Osteocyte (in vitro differentiated cells): ENCODE data around the gene DLX4. TPM values are rescaled to one million over a fixed set of nuclear protein-coding genes. Genes with fewer than 3 reads are reported as not detected.

Experiments
- DNase-seq: peaks from one replicate; pipeline ENCODE4 v3.0.0; 2021; ENCODE audit warnings: mixed read lengths; ENCODE audit not compliant: unreplicated experiment; ENCODE audit errors: extremely low spot score
- H3K27ac Mint-ChIP-seq: one replicate; pipeline ENCODE4 v1.8.0; 2021; ENCODE audit warnings: mild to moderate bottlenecking, mixed read lengths; ENCODE audit not compliant: unreplicated experiment
- H3K27me3 Mint-ChIP-seq: one replicate; pipeline ENCODE4 v1.8.0; 2021; ENCODE audit warnings: mixed read lengths; ENCODE audit not compliant: unreplicated experiment
- H3K36me3 Mint-ChIP-seq: one replicate; pipeline ENCODE4 v1.8.0; 2021; ENCODE audit warnings: mixed read lengths; ENCODE audit not compliant: unreplicated experiment
- H3K4me1 Mint-ChIP-seq: one replicate; pipeline ENCODE4 v1.8.0; 2021; ENCODE audit warnings: mixed read lengths; ENCODE audit not compliant: unreplicated experiment
- H3K4me3 Mint-ChIP-seq: one replicate; pipeline ENCODE4 v1.8.0; 2021; ENCODE audit warnings: mild to moderate bottlenecking, moderate library complexity, mixed read lengths; ENCODE audit not compliant: unreplicated experiment
- H3K9me3 Mint-ChIP-seq: one replicate; pipeline ENCODE4 v1.8.0; 2021; ENCODE audit warnings: mixed read lengths; ENCODE audit not compliant: unreplicated experiment
- total RNA-seq: library from RNA; stranded (reverse); gene quantifications from 2 replicates; pipeline ENCODE4 v1.2.1, GENCODE V29; 2021
- TF ChIP-seq, protein P1 (sequence below): fragments of 200-600 bp; sonication (generic); IDR thresholded peaks from 2 replicates; pipeline ENCODE4 v1.5.0; 2021; ENCODE audit warnings: antibody characterized with exemption, mild to moderate bottlenecking, moderate library complexity

Gene DLX4
- total RNA-seq, 1 donor from 2014 or later: not detected

GRCh38 chr17:49925921-49926320 lies 43.1 kb upstream of the DLX4 start:
- DNase-seq: no peak
- TF ChIP-seq, protein P1, sequence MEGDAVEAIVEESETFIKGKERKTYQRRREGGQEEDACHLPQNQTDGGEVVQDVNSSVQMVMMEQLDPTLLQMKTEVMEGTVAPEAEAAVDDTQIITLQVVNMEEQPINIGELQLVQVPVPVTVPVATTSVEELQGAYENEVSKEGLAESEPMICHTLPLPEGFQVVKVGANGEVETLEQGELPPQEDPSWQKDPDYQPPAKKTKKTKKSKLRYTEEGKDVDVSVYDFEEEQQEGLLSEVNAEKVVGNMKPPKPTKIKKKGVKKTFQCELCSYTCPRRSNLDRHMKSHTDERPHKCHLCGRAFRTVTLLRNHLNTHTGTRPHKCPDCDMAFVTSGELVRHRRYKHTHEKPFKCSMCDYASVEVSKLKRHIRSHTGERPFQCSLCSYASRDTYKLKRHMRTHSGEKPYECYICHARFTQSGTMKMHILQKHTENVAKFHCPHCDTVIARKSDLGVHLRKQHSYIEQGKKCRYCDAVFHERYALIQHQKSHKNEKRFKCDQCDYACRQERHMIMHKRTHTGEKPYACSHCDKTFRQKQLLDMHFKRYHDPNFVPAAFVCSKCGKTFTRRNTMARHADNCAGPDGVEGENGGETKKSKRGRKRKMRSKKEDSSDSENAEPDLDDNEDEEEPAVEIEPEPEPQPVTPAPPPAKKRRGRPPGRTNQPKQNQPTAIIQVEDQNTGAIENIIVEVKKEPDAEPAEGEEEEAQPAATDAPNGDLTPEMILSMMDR: no peak
- peaks cover 51% of the 10 kb centered on the region for H3K27me3 Mint-ChIP-seq
- no peaks in the 10 kb centered on the region for H3K4me1 Mint-ChIP-seq
- H3K36me3 Mint-ChIP-seq: no peaks in the 10 kb centered on the region
- H3K27ac Mint-ChIP-seq: no peak overlapping the region
- H3K9me3 Mint-ChIP-seq: no peaks in the 10 kb centered on the region
- no peak overlapping the region for H3K4me3 Mint-ChIP-seq

- H3K27me3 Mint-ChIP-seq: peaks cover 48% of the 10 kb centered on the region
- TF ChIP-seq, protein P1: no peak
- H3K4me3 Mint-ChIP-seq: no peak overlapping the region
- no peaks in the 10 kb centered on the region for H3K4me1 Mint-ChIP-seq
- DNase-seq: no peak
- H3K36me3 Mint-ChIP-seq: no peaks in the 10 kb centered on the region
- no peak overlapping the region for H3K27ac Mint-ChIP-seq
- H3K9me3 Mint-ChIP-seq: no peaks in the 10 kb centered on the region
Measured at GRCh38 chr17:49926886-49927285, 42.1 kb upstream of the DLX4 start.

- H3K4me3 Mint-ChIP-seq: no peak overlapping the region
- no peak for DNase-seq
- no peaks in the 10 kb centered on the region for H3K4me1 Mint-ChIP-seq
- H3K36me3 Mint-ChIP-seq: no peaks in the 10 kb centered on the region
- no peak overlapping the region for H3K27ac Mint-ChIP-seq
- TF ChIP-seq, protein P1: no peak
- H3K27me3 Mint-ChIP-seq: peaks cover 45% of the 10 kb centered on the region
- H3K9me3 Mint-ChIP-seq: no peaks in the 10 kb centered on the region
Measured at GRCh38 chr17:49928126-49928800, 40.7 kb upstream of the DLX4 start.

- no peaks in the 10 kb centered on the region for H3K9me3 Mint-ChIP-seq
- peaks cover 50% of the 10 kb centered on the region for H3K27me3 Mint-ChIP-seq
Measured at GRCh38 chr17:49928837-49929475, 40.0 kb upstream of the DLX4 start.

GRCh38 chr17:49930880-49931279 lies 38.1 kb upstream of the DLX4 start:
- no peak overlapping the region for H3K4me3 Mint-ChIP-seq
- no peaks in the 10 kb centered on the region for H3K36me3 Mint-ChIP-seq
- no peak overlapping the region for H3K27ac Mint-ChIP-seq
- H3K27me3 Mint-ChIP-seq: peaks cover 50% of the 10 kb centered on the region
- no peaks in the 10 kb centered on the region for H3K4me1 Mint-ChIP-seq
- DNase-seq: no peak
- TF ChIP-seq, protein P1: no peak
- no peaks in the 10 kb centered on the region for H3K9me3 Mint-ChIP-seq

More at GRCh38 chr17:49928837-49929475, 40.0 kb upstream of the DLX4 start:
- TF ChIP-seq, protein P1: no peak
- no peak overlapping the region for H3K27ac Mint-ChIP-seq
- DNase-seq: no peak
- H3K36me3 Mint-ChIP-seq: no peaks in the 10 kb centered on the region
- no peak overlapping the region for H3K4me3 Mint-ChIP-seq
- no peaks in the 10 kb centered on the region for H3K4me1 Mint-ChIP-seq
